CD4-positive, alpha-beta T cell treated with Interleukin-4 for 1 hour (primary cell): ENCODE measurements around the gene MAGEB1.

Experiments used
- DNase-seq, 2 donors: peaks; one replicate each; pipeline ENCODE4 v3.0.0-alpha.2; 2020 to 2022

The MAGEB1 gene, protein sequence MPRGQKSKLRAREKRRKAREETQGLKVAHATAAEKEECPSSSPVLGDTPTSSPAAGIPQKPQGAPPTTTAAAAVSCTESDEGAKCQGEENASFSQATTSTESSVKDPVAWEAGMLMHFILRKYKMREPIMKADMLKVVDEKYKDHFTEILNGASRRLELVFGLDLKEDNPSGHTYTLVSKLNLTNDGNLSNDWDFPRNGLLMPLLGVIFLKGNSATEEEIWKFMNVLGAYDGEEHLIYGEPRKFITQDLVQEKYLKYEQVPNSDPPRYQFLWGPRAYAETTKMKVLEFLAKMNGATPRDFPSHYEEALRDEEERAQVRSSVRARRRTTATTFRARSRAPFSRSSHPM

GRCh38 chrX:30246769-30247489 is at the start of gene MAGEB1:
TSS of gene MAGEB1 (plus strand) at chrX:30247146. CDS start at chrX:30250494, 3,348 bp downstream.
- DNase-seq, result no peak

DNA sequence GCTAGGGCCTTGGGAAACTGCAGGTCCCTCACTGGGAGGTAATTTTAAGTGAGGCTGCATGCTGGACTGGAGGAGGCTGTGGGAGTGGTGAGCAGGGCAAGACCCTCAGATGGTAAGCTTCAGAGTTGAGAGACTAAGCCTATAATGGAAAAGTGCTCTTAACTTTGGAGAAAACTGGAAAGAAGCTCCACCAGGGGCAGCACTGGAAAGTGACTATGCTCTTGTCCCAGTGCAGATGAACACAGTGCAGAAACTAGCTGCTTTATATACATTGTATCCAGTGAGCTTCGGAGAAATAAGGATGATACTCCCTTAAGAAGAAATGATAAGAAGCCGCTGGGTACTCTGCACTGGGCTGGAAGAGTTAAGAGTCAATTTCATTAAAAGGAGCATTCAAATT is 34.8 kb upstream of the MAGEB1 start:
- no peak for DNase-seq

DNA sequence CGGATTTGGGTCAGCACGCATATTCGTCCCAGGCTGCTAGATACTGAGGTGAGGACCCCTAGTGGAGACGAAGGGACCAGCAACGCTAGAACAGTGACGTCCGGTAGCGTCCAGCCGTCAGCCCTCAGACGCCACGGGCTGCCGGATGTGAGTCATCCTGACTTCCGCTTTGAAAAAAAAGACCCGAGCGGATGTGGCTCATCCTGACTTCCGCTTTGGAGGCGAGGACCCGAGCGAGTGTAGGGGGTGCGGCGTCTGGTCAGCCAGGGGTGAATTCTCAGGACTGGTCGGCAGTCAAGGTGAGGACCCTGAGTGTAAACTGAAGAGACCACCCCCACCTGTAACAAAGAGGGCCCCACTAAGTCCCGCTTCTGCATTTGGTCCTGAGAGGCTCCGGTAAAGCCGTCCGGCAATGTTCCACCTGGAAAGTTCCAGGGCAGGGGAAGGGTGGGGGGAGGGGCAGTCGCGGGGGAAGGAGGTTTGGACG is 31.5 kb upstream of the MAGEB1 start, which contains the start of gene MAGEB2:
MAGEB2 (plus strand) TSS at position 207 of the 487 bp plus-strand sequence. CDS start 3,018 bp downstream, outside the sequence.
- no peak for DNase-seq

GRCh38 chrX:30217465-30217864 is 29.5 kb upstream of the MAGEB1 start:
- no peak for DNase-seq

DNA sequence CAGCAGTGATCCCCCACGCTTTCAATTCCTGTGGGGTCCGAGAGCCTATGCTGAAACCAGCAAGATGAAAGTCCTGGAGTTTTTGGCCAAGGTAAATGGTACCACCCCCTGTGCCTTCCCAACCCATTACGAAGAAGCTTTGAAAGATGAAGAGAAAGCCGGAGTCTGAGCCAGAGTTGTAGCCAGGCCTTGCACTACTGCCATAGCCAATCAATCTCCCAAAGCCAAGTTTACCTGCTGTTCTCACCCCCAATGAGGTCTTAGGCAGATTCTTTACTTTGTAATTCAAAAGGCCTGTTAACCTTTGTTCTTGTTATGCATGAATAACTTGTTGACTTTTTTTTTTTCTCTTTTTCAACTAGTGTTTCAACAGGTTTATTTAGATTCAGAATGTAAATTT is 27.6 kb upstream of the MAGEB1 start:
- DNase-seq, result no peak

DNA sequence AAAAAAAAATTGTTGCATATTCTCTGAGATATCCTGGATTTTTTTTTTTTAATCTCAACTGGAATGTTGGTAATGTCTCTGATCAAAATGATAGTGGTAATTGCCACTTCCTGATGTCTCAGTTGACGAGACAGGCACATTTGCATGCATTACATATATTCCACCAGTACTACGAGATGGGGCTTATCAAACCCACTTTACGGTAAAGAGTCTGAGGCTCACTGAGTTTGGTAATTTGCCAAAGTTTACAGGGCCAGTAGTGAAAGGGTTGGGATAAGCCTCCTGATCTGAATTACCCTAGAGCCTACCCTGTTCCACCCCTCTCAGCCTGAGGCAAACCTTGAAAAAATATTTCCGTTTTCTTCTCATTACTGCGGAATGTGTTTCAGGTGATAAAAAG is 26.3 kb upstream of the MAGEB1 start:
- DNase-seq, result no peak

DNA sequence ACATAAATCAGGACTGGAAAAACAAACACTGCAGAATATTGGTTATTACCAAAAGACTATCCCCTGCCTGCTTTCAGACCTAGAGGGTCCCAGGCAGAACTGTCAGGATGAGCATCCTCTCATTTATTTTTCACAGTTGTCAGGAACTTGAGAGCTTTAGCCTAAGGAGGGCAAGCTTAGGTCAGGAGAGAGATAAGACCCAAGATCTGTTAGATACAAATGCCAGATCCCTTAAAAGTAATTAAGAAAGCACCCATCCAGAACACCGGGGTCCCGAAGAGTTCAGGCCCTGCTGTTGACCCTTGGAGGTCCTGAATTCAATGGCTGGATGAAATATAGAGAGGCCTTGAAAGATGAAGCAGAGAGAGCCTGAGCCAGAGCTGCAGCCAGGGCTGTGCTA is 22.4 kb upstream of the MAGEB1 start:
- no peak for DNase-seq

DNA sequence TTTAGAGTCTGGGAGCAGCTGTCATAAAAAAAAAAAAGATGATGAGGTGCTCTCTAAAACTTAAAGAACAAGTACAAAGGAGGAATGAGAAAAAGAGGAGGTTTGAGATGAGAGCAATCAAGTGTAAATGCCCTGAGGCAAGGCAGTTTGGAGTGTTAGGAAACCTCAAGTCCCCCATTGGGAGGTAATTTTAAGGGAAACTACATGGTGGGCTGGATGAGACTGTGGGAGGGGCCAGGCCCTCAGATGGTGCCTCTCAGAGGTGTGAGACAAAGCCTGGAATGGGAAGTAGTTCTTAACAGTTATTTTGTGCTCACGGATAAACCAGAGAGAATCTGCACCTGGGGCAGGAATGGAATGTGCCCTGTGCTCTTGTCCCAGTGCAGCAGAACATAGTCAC is 18.4 kb upstream of the MAGEB1 start:
- DNase-seq, result no peak

GRCh38 chrX:30230395-30230794 is 16.6 kb upstream of the MAGEB1 start, which contains the start of gene MAGEB3:
TSS of gene MAGEB3 (plus strand) at chrX:30230657. CDS start at chrX:30235925, 5,268 bp downstream.
- DNase-seq, result no peak

- no peak for DNase-seq
These were observed 5.1 kb upstream of the MAGEB1 start, which contains the start of gene MAGEB4 for GRCh38 chrX:30241724-30242415. TSS of gene MAGEB4 (plus strand) at chrX:30242000. CDS start at chrX:30242136, 136 bp downstream.

DNA sequence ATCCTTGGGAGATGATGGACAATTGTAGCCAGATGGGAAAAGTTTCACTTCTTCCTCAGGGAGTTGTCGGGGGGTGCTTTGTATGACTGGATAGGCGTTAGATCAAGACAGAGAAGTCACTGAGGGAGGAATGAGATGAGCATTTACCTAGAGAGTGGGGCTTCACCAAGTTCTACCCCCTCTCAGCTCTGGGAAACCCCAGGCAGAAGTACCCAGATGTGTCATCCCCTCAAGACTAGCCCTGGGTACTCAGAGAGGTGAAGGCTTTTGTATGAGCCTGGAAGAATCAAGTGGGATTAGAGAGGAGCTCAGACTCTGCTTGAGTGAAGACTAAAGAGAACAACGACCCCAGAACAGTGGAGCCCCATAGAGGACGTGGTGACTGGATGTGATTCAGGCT is 1.9 kb downstream of the MAGEB1 start:
- DNase-seq, result no peak

- DNase-seq, result no peak
These were observed 6.3 kb downstream of the MAGEB1 start for GRCh38 chrX:30253257-30253656.

GRCh38 chrX:30259927-30260326 is 13.0 kb downstream of the MAGEB1 start:
- DNase-seq, result no peak

DNA sequence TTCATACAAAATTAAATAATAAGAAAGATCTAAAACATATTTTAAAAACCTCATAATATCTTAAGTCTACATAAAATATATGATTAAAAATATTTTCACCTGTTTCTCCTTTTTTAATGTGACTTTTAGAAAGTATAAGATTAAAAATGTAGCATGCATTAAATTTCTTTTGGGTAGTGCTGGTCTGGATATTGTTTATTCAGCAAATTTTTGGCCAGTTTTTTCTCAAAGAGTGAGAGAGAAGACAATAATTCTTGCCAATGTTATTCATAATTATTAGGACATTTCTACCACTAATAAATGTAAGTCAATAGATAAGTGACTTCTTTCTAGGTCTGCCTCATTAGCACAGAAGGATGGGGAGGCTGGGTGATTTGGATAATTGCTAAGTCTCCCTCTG is 14.1 kb downstream of the MAGEB1 start:
- no peak for DNase-seq

DNA sequence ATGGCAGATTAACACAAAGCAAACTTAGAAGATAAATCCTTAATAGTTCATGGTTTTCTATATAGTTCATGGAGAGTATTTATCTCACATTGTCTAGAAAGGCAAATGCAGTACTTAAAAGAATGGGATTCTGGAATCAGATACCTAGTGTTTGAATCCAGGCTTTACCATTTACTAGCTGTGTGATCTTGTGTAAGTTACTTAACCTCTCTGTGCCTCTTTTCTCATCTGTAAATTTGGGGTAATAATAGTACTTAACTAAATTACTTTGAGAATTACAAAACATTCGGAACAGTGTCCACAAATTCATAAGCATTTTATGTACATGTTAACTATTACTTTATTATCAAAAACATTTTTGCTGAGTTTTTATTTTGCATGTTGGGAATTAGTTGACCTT is 15.8 kb downstream of the MAGEB1 start:
- DNase-seq, result no peak

DNA sequence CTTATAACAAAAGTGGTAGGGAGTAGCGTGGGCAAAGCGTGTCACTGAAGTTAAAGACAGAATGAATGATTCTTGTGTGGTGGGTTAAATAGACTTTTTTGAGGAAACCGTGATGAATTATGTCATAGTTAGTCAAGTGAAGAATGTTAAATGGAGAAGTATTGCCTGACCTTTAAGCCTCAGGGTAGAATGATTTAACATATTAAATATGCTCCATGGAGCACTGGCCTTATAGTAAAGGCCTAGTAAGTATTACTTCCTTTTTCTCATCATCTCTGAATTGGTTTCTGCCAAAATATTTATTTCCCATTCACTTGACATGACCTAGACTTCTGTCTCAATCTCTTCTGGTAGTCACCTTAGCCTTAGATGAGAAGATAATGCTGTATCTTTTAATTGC is 23.7 kb downstream of the MAGEB1 start:
- no peak for DNase-seq

GRCh38 chrX:30275498-30275897 is 28.6 kb downstream of the MAGEB1 start:
- no peak for DNase-seq

DNA sequence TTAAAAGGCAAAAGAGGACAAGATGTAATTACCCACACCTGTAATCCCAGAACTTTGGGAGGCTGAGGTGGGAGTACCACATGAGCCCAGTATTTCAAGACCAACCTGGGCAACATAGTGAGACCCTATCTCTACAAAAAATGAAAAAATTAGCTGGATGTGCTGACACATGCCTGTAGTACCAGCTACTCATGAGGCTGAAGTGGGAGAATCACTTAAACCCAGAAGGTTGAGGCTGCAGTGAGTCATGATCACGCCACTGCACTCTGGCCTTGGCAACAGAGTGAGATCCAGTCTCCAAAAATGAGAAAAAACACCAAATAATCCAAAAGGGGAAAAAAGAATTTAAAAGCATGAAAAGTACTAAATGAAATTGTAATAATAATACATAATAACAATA is 31.4 kb downstream of the MAGEB1 start:
- DNase-seq, result no peak

- no peak for DNase-seq
These were observed 33.5 kb downstream of the MAGEB1 start for GRCh38 chrX:30280428-30280827.

DNA sequence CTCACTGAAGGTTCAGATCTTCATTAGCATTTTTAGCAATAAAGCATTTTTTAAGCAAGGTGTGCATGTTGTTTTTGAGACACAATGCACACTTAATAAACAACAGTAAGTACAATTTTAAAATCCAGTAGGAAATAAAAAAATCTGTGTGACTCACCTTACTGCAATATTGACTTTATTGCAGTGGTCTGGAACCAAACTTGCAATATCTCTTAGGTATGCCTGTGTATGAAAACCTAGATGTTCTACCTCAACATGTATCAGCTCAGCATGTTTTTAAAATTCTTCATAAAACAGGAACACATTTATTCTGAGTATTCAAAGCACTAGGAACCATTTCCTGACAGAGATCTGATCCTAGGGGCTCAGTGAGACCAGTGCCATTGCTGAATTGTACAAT is 35.6 kb downstream of the MAGEB1 start:
- no peak for DNase-seq

DNA sequence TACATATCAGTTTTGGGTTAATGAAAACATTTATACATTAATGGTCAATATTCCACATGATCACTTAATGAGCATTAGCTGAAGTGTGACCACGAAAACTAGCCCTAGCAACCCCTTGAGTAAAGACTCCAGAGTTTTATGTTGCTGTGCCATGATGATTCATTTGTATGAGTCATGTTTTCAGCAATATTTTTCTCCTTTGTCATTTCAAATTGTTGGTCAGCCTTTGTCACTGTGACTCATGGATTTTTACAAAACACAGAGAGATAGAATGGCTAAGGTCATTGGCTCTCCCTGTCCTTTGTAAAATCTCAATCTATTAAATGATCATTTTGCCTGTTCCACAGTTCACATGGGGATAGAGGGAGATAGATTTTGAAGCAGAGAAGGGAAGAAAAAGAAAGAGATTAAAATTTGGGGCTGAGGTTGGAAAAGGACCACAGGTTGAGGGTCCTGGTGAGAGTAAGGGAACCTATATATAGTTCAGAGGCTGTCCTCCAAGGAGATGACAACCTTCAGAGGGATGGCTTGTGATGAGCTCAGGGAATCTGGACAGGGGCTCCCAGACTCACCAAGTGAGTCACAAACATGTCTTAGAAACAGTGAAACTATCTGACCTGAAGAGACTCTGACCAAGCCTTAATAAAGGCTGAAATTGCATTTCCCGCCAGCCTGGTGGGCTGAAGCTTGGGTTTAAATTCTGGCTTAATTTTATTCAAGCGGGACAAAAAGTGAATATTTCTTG is 36.7 kb downstream of the MAGEB1 start:
- DNase-seq, result no peak

DNA sequence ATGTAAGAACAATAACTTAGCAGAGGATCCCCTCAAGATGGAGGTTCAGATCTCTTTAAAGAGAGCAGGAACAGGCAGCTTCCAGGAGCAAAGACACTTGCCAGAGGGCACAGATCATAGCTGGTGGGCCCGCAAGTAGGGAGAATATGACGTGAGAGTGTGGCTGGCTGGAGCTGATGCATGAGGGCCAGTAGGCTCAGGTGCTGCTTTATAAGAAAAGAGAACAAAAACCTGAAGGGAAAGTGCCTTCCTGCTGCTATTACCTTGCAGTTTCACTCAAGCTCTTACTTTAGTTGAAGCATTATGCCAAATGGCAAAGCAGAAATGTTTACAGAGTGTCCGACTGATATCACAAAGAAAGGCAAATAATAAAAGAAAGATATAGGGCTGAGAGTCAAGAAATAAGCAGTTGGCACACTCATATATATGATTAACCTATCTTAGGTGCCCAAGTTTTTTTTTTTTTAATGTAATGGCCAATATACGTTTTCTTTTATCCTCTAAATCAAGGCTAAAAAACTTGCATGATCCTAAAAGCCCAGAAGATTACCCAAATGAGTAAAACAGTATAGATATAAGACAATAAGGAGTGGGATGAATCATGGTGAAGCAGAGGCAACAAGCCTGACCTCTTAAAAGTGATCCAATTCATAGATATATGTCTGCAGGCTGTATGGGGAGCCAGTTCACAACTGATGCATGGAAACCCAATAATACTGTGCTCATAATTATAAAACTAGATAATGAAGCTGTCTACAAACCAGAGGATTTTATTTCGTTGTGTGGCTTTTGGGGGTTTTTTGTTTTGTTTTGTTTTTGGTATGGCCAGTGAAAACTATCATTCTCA is 49.7 kb downstream of the MAGEB1 start:
- no peak for DNase-seq
